Mesenteric fat pad (tissue), 1 donor: ENCODE data around the gene ZC3H4. TPM values are rescaled to one million over a fixed set of nuclear protein-coding genes. Genes with fewer than 3 reads are reported as not detected.
"Not testable (repeated sequence)": the region's sequence is repeated elsewhere in the genome, so short reads cannot be mapped to it uniquely, and the experiment has no call there.

ENCODE experiments used
- DNase-seq: peaks from one replicate; pipeline ENCODE4 v3.0.0-alpha.2; 2020; ENCODE audit warnings: low spot score
- total RNA-seq: library from RNA; stranded (reverse); fragmentation: NEBNext Ultra II Directional; extraction: Animal tissue kit (Norgen Biotek cat#: 25700); gene quantifications from one replicate; pipeline ENCODE4 v1.2.1, GENCODE V29; 2021
- donor health status: DM: yes; HTN: yes; CAD: no.

Gene ZC3H4
- total RNA-seq, 1 donor from 2014 or later: 30.2 TPM

DNA sequence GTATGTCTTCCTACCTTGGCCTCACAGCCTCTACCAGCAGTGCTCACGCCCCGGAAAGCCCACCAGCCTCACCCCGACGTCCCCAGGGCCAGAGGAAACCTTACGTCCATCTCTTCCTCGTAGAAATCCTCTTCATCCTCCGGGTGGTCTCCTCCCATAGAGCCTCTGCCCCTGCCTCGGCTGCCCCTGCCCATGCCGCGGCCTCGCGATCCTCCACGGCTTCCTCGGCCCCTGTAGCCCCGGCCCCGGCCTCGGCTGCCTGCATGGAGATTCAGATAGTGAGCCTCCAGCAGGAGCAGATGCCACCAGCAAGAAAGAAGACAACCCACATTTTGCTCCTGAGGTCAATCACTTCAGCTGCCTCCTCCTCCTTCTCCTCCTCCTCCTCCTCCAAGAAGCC lies 27.3 kb downstream of the ZC3H4 start:
- DNase-seq: no peak

- DNase-seq: no peak
Measured at GRCh38 chr19:47084879-47085439, 28.6 kb downstream of the ZC3H4 start.

GRCh38 chr19:47082493-47082892 lies 31.1 kb downstream of the ZC3H4 start:
- no peak for DNase-seq

- DNase-seq: no peak
Measured at GRCh38 chr19:47081095-47081494, 32.5 kb downstream of the ZC3H4 start.

DNA sequence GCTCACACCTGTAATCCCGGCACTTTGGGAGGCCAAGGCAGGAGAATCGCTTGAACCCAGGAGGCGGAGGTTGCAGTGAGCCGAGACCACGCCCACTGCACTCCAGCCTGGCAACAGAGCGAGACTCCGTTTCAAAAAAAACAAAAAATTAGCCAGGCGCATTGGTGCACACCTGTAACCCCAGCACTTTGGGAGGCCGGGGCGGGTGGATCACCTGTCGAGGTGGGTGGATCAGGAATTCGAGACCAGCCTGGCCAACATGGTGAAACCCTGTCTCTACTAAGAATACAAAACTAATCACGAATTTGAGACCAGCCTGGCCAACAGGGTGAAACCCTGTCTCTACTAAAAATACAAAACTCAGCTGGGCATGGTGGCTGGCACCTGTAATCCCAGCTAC lies 35.2 kb downstream of the ZC3H4 start:
- not testable (repeated sequence) for DNase-seq

DNA sequence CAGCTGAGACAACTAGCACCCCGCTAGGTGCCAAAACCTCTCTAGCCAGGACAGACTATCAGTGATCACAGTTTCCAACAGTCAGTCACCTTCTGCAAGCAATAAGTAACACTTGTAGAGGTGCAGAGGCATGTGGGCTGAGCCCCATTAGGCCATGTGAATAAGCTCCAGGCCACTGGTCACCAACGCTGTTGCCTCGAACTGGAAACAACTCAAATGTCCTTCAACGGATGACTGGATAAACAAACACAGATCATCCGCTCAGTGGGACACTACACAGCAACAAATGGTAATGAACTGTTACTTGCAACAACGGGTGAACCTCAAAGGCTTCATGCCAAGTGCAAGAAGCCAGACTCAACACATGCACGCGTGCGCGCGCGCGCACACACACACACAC lies 37.6 kb downstream of the ZC3H4 start:
- DNase-seq: no peak

GRCh38 chr19:47075179-47075810 lies 38.3 kb downstream of the ZC3H4 start:
- no peak for DNase-seq

DNA sequence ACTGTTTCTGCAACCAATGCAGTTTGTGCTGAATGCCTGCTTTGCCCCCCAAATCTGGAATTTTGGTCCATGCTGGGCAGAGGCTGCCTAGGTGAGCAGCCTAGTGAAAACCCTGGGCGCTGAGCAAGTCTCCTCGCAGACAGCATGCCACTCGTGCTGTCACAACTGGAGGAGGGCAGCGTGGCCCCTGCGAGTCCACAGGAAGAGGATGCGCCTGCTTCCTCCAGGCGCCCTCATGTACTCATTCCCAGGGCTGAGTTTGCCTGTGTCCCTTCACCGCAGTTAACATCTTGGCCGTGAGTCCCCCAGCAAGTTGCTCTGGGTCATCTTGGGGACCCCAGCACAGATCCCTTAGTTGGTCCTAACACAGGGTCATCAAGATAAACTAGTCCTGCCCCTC lies 39.0 kb downstream of the ZC3H4 start:
- no peak for DNase-seq

DNA sequence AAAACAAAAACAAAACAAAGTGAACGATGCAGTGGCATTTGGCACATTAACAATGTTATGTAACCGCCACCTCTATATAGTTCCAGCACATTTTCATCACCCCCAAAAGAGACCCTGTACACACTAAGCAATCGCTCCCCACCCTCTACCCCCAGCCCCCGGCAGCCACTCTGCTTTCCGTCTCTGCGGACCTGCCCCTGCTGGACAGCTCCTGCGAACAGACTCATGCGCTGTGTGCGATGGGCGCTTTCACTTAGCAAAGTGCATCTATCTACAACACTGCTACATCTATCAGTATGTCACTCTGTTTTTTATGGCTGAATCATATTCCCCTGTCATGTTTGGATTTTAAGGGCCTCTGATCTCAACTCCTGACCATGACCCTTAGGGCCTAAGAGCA lies 40.0 kb downstream of the ZC3H4 start:
- no peak for DNase-seq

DNA sequence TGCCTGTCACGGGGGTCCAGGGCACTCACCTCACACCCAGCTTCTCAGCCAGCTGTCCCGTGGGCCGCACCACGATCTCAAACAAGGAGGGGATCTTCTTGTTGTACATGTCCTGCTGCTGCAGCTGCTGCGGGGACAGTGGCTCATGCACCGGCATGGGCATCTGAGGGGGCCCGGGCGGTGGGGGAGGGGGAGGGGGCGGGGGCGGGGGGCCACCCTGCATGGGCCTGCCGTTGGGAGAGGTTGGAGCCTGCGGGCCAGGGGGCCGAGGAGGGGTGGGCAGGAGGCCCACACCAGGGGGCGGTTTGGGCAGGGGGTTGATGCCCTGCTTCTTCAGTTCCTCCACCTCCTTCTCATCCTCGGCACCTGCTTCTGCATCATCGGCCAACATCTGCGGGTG lies 41.3 kb downstream of the ZC3H4 start:
- DNase-seq: no peak

DNA sequence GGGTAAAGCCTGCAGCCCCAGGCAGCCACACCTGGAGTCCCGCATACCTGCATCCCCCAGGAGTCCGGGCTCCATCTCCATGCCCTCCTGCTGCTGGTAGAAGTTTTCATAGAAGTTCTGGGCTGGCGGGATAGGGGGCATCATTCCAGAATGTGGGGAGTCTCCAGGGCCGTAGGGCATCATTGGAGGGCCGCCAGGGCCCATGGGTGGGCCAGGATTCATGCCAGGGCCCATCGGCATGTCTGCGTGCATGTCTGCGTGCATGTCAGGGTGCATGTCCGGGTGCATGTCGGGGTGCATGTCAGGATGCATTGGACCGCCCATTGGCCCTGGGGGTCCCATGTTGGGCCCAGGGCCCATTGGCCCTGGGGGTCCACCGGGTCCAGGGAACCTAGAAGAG lies 41.8 kb downstream of the ZC3H4 start:
- DNase-seq: no peak

- DNase-seq: no peak
Measured at GRCh38 chr19:47070756-47071155, 42.8 kb downstream of the ZC3H4 start.

GRCh38 chr19:47069795-47070194 lies 43.8 kb downstream of the ZC3H4 start:
- DNase-seq: no peak

GRCh38 chr19:47068876-47069406 lies 44.6 kb downstream of the ZC3H4 start:
- no peak for DNase-seq

DNA sequence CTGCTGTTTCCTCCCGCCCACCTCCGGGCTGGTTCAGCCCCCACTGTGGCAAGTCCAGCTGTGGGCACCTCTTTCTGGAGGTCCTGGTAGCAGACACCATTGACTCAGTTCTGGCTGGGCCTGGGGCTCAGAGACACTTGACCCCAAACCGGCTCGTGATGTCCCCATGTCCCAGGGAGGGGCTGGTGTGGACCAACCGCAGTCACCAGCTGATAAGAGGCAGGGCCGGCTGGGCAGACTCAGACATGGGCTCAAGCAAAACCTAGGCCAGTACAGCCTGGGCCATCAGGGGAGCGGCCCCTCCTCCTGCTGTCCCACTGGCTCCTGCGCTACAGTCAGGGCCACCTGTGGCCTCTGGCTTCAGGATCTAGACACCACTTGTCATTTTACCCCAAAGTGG lies 45.3 kb downstream of the ZC3H4 start:
- no peak for DNase-seq

GRCh38 chr19:47067215-47067847 lies 46.2 kb downstream of the ZC3H4 start:
- no peak for DNase-seq

- DNase-seq: no peak
Measured at GRCh38 chr19:47066376-47067214, 47.0 kb downstream of the ZC3H4 start.

DNA sequence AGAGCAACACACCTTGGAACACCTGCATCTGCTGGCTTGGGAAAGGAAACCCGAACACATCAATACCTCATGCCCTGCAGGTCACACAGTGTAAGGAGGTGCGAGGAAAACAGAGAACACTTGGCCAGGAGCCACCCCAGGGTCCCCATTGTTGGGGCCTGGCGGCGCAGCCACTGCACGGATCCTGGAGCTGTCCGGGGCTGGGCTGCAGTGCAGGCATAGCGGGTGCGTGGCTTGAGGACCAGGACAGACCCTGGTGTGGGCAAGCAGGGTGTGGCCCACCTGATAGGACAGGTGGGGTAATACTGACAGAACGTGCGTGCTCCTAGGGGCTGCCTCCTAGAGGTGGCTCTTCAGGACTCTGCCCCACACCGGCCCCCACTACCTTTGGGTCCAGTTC lies 48.3 kb downstream of the ZC3H4 start:
- no peak for DNase-seq

DNA sequence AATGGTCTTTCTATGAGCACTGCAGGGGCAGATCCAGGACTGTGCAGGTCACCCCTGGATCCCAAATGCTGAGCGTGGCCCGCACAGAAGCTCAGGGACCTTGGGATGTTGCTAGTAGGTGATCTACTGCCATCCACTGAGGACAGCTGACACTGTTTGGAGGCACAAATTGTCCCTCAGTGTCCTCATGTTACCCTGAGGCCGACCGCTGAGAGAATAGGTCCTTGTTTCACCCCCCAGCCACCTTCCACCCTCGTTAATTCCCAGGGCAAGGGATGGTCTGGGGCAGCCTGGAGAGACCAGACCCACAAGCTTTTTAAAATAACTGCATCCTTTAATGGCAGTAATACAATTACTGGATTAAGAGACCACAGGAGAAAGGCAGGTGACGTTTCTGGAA lies 49.7 kb downstream of the ZC3H4 start:
- no peak for DNase-seq

DNA sequence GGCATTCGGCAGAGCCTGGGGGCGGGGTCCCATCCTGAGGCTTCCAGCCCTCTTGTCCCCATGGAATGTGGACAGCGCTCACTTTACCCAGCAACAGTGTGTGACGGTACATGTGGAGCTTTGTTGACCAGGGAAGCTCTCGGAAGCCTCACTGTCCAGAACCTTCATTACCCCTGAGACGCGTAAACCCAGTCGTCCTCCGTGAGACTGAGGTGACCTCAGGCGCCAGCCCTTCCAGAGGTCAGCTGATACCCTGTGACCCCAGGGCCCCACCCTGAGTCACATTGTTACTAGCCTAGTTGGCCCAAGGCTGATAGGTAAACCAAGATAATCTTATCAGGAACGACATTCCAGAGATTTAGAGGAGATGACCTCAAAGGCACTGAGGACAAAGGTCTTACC lies 55.0 kb downstream of the ZC3H4 start:
- no peak for DNase-seq

- DNase-seq: no peak
Measured at GRCh38 chr19:47057328-47057727, 56.2 kb downstream of the ZC3H4 start.

- DNase-seq: no peak
Measured at GRCh38 chr19:47056411-47056810, 57.2 kb downstream of the ZC3H4 start.
